Psoas muscle (tissue), 8 donors: ENCODE results near the gene ADGRB2. TPM values are rescaled to one million over a fixed set of nuclear protein-coding genes. Genes with fewer than 3 reads are reported as not detected.
A peak's percentile ranks its signal among the peaks of the same experiment; 100 is the strongest.

Source experiments
- ATAC-seq, 4 donors: fragments of 200-7000 bp; cut with Tn5 transposase; one replicate each; pipeline ENCODE4 v1.9.1; 2020; ENCODE audit warnings: moderate library complexity in 3 of 4, mild to moderate bottlenecking in 2 of 4
- DNase-seq, 2 donors: peaks; one replicate each; pipeline ENCODE4 v3.0.0-alpha.2; 2020
- H3K27ac ChIP-seq: fragments of 200-600 bp; one replicate; pipeline ENCODE4 v1.8.0; 2022
- H3K27me3 ChIP-seq, 3 donors: fragments of 200-600 bp in 1 of 3; one replicate each; pipeline versions ENCODE4 v1.6.1 to v1.8.0; 2013 to 2022; ENCODE audit warnings: low read length in 2 of 3, mild to moderate bottlenecking in 2 of 3, moderate library complexity in 1 of 3; ENCODE audit not compliant: insufficient read depth in 3 of 3
- H3K36me3 ChIP-seq, 2 donors: fragments of 200-600 bp in 1 of 2; one replicate each; pipeline versions ENCODE4 v1.6.1 to v1.8.0; 2013 to 2022; ENCODE audit warnings: low read depth in 1 of 2, mild to moderate bottlenecking in 1 of 2, moderate library complexity in 1 of 2; ENCODE audit not compliant: insufficient read depth in 1 of 2
- H3K4me1 ChIP-seq: fragments of 200-600 bp; one replicate; pipeline ENCODE4 v1.8.0; 2022
- H3K4me3 ChIP-seq: fragments of 200-600 bp; one replicate; pipeline ENCODE4 v1.8.0; 2022; ENCODE audit warnings: mild to moderate bottlenecking
- H3K9me3 ChIP-seq: fragments of 200-600 bp; one replicate; pipeline ENCODE4 v1.8.0; 2022
- WGBS, 3 donors: extraction: QIAGEN DNeasy Blood & Tissue Kit; methylation state at CpG; one replicate each; pipeline versions ENCODE4 v1.1.6 to v1.1.7; 2013; 5-methylcytosine and 5-hydroxymethylcytosine counted together
- intact Hi-C, 2 donors: fragments of 100-400 bp; cut with DNase I; formaldehyde crosslinking; loops; one replicate each; pipeline versions ENCODE4 v1.11.0 to v1.14.2; 2022
- polyA plus RNA-seq, 3 donors: library from polyadenylated mRNA; stranded (reverse); fragments of 200-250 nt; gene quantifications; one replicate each; pipeline ENCODE4 v1.2.3, GENCODE V29; 2013
- total RNA-seq, 4 donors: library from RNA; stranded (reverse); fragmentation: NEBNext Ultra II Directional in 2 of 4; extraction: Animal tissue kit (Norgen Biotek cat#: 25700) in 2 of 4; gene quantifications; one replicate each; pipeline versions ENCODE4 v1.2.1 to v1.2.4, GENCODE V29; 2021 to 2023
- TF ChIP-seq, protein P1 (sequence below): fragments of 200-600 bp; IDR thresholded peaks from one replicate; pipeline ENCODE4 v1.8.0; 2022; ENCODE audit warnings: antibody characterized with exemption
- donor health status: healthy with polysubstance abuse.
- donor health status: DM: no; HTN: no; CAD: no; lungs with moderate emphysema.
- donor health status: Bipolar disorder and iron deficiency.
- donor health status: healthy.
- donor health status: DM: yes; HTN: yes; CAD: no.
- donor health status: DM: no; HTN: no; CAD: no.
- donor health status: DM: no; HTN: no; CAD: no.
- donor health status: DM: yes; HTN: yes; CAD: no.

The ADGRB2 gene
- total and polyA plus RNA-seq, 7 donors, result 0.44 to 1.8 (median 0.73) TPM

DNA sequence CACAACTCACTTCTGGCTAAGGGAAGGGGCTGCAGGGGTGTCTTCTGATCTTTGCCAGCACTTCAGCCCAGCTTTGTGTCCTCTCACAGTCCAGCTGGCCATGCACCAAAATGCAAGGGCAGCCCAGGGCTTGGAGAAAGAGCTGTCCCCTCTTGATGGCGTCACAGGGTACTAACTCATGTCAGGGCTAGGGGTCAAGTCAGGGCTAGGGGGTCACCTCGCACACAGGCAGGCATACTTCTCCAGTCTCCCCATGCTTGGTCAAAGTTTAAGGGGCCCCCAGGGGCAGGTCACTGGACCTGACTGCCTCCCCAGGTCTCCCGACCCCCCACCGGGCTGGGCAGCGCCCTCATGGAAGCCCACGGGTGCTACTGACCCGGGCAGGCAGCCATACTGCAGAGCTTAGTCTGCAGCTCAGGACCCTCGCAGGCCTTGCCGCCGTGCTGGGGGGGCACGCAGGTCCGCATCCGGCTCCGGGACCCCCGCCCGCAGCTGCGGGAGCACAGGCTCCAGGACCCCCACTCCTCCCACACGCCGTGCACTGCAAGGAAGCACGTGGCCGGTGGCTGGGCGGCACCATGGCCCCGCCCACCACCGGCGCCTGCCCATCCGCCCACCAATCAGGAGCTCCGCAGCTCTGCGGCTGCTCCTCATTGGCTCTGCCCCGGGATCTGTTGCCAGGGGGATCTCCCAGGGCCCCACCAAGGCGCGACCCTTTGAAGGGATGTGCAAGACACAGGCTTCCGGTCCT, 21.5 kb downstream of the ADGRB2 start:
- Histone ChIP-seq H3K9me3 (no peaks in the 10 kb centered on the region), H3K4me3 (no peak overlapping the region), H3K27me3 (peaks cover 0 to 2% (median 0%) of the 10 kb centered on the region in 3 donors), H3K27ac (no peak overlapping the region), H3K4me1 (no peaks in the 10 kb centered on the region), H3K36me3 (no peaks in the 10 kb centered on the region)
- ATAC-seq (no peak), DNase-seq (no peak)
- 83 to 85% (median 84%) methylated on average over 24 to 32 of the region's 32 CpGs for WGBS, 3 donors
- intact Hi-C loops, result loop anchor here in 1 of 2 donors (2.0 kb wide), 1 partner anchor 78 kb away; no protein-coding TSS in a partner anchor
- TF ChIP-seq, protein P1, sequence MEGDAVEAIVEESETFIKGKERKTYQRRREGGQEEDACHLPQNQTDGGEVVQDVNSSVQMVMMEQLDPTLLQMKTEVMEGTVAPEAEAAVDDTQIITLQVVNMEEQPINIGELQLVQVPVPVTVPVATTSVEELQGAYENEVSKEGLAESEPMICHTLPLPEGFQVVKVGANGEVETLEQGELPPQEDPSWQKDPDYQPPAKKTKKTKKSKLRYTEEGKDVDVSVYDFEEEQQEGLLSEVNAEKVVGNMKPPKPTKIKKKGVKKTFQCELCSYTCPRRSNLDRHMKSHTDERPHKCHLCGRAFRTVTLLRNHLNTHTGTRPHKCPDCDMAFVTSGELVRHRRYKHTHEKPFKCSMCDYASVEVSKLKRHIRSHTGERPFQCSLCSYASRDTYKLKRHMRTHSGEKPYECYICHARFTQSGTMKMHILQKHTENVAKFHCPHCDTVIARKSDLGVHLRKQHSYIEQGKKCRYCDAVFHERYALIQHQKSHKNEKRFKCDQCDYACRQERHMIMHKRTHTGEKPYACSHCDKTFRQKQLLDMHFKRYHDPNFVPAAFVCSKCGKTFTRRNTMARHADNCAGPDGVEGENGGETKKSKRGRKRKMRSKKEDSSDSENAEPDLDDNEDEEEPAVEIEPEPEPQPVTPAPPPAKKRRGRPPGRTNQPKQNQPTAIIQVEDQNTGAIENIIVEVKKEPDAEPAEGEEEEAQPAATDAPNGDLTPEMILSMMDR, result no peak

DNA sequence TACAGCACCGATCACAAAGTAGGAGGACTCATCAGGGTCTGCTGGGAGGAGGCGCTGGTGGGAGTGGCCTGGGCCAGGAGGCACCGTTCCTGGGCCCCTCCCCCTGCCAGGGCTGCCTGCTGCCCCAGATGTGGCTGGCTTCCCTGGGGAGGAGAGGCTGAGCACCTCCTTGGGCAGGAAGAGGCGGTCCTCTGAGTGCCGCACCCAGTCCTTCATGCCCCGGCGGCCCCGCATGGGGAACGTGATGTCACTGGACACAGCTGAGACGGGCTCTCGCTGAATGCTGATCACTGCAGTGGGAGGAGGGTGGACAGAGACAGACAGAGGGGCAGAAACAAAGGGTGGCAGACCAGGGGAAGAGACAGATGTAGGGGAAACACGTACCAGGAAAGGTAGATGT, 24.8 kb downstream of the ADGRB2 start:
- Histone ChIP-seq H3K36me3 (no peaks in the 10 kb centered on the region), H3K27ac (no peak overlapping the region), H3K4me1 (no peaks in the 10 kb centered on the region), H3K9me3 (no peaks in the 10 kb centered on the region), H3K4me3 (no peak overlapping the region), H3K27me3 (peaks cover 0 to 2% (median 0%) of the 10 kb centered on the region in 3 donors)
- whole genome bisulfite sequencing, 3 donors, result 61 to 69% (median 66%) methylated on average over 12 of the region's 12 CpGs
- intact Hi-C loops, result no loop called here
- DNase-seq (no peak), ATAC-seq (no peak)
- TF ChIP-seq, protein P1, result no peak

- peak in 1 of 2 donors; percentile 23 for DNase-seq
- WGBS, 3 donors, result 41 to 53% (median 48%) methylated on average over 14 to 18 of the region's 18 CpGs
- TF ChIP-seq, protein P1, result no peak
- Histone ChIP-seq H3K4me3 (no peak overlapping the region), H3K9me3 (no peaks in the 10 kb centered on the region), H3K27me3 (peaks cover 0 to 2% (median 0%) of the 10 kb centered on the region in 3 donors), H3K36me3 (no peaks in the 10 kb centered on the region), H3K4me1 (no peaks in the 10 kb centered on the region), H3K27ac (no peak overlapping the region)
- intact Hi-C loops, result no loop called here
- peak; percentile 31 to 65 (median 40) for ATAC-seq
Measured at GRCh38 chr1:31736675-31737074, 27.5 kb downstream of the ADGRB2 start.

GRCh38 chr1:31735571-31735970, 28.6 kb downstream of the ADGRB2 start:
- no peak overlapping the region for H3K27ac ChIP-seq
- no peak for DNase-seq
- H3K27me3 ChIP-seq, result peaks cover 0 to 2% (median 0%) of the 10 kb centered on the region in 3 donors
- TF ChIP-seq, protein P1, result no peak
- no peaks in the 10 kb centered on the region for H3K36me3 ChIP-seq
- intact Hi-C loops, result no loop called here
- no peak for ATAC-seq
- H3K4me3 ChIP-seq, result no peak overlapping the region
- no peaks in the 10 kb centered on the region for H3K4me1 ChIP-seq
- H3K9me3 ChIP-seq, result no peaks in the 10 kb centered on the region
- WGBS, 3 donors, result 84 to 89% (median 87%) methylated on average over 7 to 10 of the region's 10 CpGs
